SU-DHL-6 (cell line): ENCODE data around the gene PKD1L1.

Experiments used
- H2AFZ ChIP-seq: fragments of 200-600 bp; sonication (generic); 2 replicates; pipeline ENCODE4 v1.6.1; 2014; ENCODE audit warnings: low read depth, mild to moderate bottlenecking, moderate library complexity, mixed read lengths, antibody characterized with exemption, low read length; ENCODE audit not compliant: severe bottlenecking
- H3F3A ChIP-seq: fragments of 200-600 bp; shearing (Covaris generic); 2 replicates; pipeline ENCODE4 v1.6.0; 2016; ENCODE audit warnings: antibody characterized with exemption, mild to moderate bottlenecking; ENCODE audit not compliant: insufficient read depth
- H3K27ac ChIP-seq: fragments of 200-600 bp; sonication (generic); 2 replicates; pipeline ENCODE4 v1.5.1; 2016; ENCODE audit warnings: low read depth, mild to moderate bottlenecking, low read length, moderate library complexity, mixed read lengths
- H3K27me3 ChIP-seq: fragments of 200-600 bp; sonication (generic), shearing (Covaris generic); 2 replicates; pipeline ENCODE4 v1.6.0; 2014; ENCODE audit warnings: mild to moderate bottlenecking, low read length
- H3K36me3 ChIP-seq: fragments of 200-600 bp; sonication (generic); 2 replicates; pipeline ENCODE4 v1.6.1; 2014; ENCODE audit warnings: mild to moderate bottlenecking, low read length, mixed read lengths
- H3K4me2 ChIP-seq: fragments of 300-600, 200-600 bp; shearing (Covaris generic), sonication (generic); 2 replicates; pipeline ENCODE4 v1.6.0; 2014; ENCODE audit warnings: low read length, low read depth, mild to moderate bottlenecking; ENCODE audit not compliant: poor library complexity, severe bottlenecking
- H3K4me3 ChIP-seq: fragments of 200-600 bp; sonication (generic); 2 replicates; pipeline ENCODE4 v1.5.1; 2014; ENCODE audit warnings: antibody characterized with exemption, low read length, mild to moderate bottlenecking, mixed read lengths; ENCODE audit not compliant: insufficient read depth, poor library complexity, severe bottlenecking
- H3K79me2 ChIP-seq: fragments of 200-600 bp; sonication (generic); 2 replicates; pipeline ENCODE4 v1.6.1; 2014; ENCODE audit warnings: mild to moderate bottlenecking, low read length, moderate library complexity; ENCODE audit not compliant: insufficient read depth
- H3K9ac ChIP-seq: fragments of 200-600 bp; sonication (generic); 2 replicates; pipeline ENCODE4 v1.7.0; 2014; ENCODE audit warnings: mild to moderate bottlenecking, low read length
- H3K9me2 ChIP-seq: fragments of 200-600 bp; sonication (generic); replicated peaks from 2 replicates; pipeline ENCODE4 v1.6.1; 2014; ENCODE audit warnings: low read length; ENCODE audit not compliant: insufficient read depth
- H3K9me3 ChIP-seq: fragments of 200-600 bp; sonication (generic); 2 replicates; pipeline ENCODE4 v1.6.1; 2014; ENCODE audit warnings: low read length, mixed read lengths; ENCODE audit not compliant: insufficient read depth
- H4K20me1 ChIP-seq: fragments of 200-600 bp; sonication (generic); 2 replicates; pipeline ENCODE4 v1.6.1; 2014; ENCODE audit warnings: low read depth, mild to moderate bottlenecking, antibody characterized with exemption, low read length, moderate library complexity, mixed read lengths
- EZH2phosphoT487 ChIP-seq: fragments of 200-600 bp; sonication (generic), shearing (Covaris generic); conservative IDR thresholded peaks from 2 replicates; pipeline ENCODE4 v1.6.1; 2018; ENCODE audit warnings: mild to moderate bottlenecking, antibody characterized with exemption, low read length, moderate library complexity, mixed read lengths
- TF ChIP-seq, protein P1 (sequence below): fragments of 200-600 bp; sonication (generic); IDR thresholded peaks from one replicate; pipeline ENCODE4 v1.5.1; 2017; ENCODE audit warnings: antibody characterized with exemption, mild to moderate bottlenecking, low read length, moderate library complexity; ENCODE audit not compliant: insufficient read depth, poor library complexity, severe bottlenecking

The PKD1L1 gene

GRCh38 chr7:47748041-47748440, 200.2 kb downstream of the PKD1L1 start:
- Histone ChIP-seq H2AFZ (no peak overlapping the region), H3K27me3 (no peaks in the 10 kb centered on the region), H3K9ac (no peak overlapping the region), H3F3A (peaks cover 4% of the 10 kb centered on the region; the same call in 1 of the 2 replicates), H3K79me2 (no peaks in the 10 kb centered on the region), H3K9me3 (no peaks in the 10 kb centered on the region), H3K4me2 (no peak overlapping the region), H3K36me3 (no peaks in the 10 kb centered on the region), H3K27ac (no peak overlapping the region), H3K4me3 (no peak overlapping the region), H3K9me2 (no peaks in the 10 kb centered on the region), H4K20me1 (no peaks in the 10 kb centered on the region)
- TF ChIP-seq, protein P1, sequence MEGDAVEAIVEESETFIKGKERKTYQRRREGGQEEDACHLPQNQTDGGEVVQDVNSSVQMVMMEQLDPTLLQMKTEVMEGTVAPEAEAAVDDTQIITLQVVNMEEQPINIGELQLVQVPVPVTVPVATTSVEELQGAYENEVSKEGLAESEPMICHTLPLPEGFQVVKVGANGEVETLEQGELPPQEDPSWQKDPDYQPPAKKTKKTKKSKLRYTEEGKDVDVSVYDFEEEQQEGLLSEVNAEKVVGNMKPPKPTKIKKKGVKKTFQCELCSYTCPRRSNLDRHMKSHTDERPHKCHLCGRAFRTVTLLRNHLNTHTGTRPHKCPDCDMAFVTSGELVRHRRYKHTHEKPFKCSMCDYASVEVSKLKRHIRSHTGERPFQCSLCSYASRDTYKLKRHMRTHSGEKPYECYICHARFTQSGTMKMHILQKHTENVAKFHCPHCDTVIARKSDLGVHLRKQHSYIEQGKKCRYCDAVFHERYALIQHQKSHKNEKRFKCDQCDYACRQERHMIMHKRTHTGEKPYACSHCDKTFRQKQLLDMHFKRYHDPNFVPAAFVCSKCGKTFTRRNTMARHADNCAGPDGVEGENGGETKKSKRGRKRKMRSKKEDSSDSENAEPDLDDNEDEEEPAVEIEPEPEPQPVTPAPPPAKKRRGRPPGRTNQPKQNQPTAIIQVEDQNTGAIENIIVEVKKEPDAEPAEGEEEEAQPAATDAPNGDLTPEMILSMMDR: no peak
- no peak for TF ChIP-seq EZH2phosphoT487

GRCh38 chr7:47747160-47747559, 201.1 kb downstream of the PKD1L1 start:
- no peak overlapping the region for H3K9ac ChIP-seq
- H4K20me1 ChIP-seq: no peaks in the 10 kb centered on the region
- H3K27me3 ChIP-seq: no peaks in the 10 kb centered on the region
- H3K9me3 ChIP-seq: no peaks in the 10 kb centered on the region
- TF ChIP-seq, protein P1: no peak
- TF ChIP-seq EZH2phosphoT487: no peak
- H3F3A ChIP-seq: peaks cover 4% of the 10 kb centered on the region; the same call in 1 of the 2 replicates
- H2AFZ ChIP-seq: no peak overlapping the region
- H3K79me2 ChIP-seq: no peaks in the 10 kb centered on the region
- no peaks in the 10 kb centered on the region for H3K36me3 ChIP-seq
- H3K27ac ChIP-seq: no peak overlapping the region
- no peaks in the 10 kb centered on the region for H3K9me2 ChIP-seq
- H3K4me2 ChIP-seq: no peak overlapping the region
- no peak overlapping the region for H3K4me3 ChIP-seq

DNA sequence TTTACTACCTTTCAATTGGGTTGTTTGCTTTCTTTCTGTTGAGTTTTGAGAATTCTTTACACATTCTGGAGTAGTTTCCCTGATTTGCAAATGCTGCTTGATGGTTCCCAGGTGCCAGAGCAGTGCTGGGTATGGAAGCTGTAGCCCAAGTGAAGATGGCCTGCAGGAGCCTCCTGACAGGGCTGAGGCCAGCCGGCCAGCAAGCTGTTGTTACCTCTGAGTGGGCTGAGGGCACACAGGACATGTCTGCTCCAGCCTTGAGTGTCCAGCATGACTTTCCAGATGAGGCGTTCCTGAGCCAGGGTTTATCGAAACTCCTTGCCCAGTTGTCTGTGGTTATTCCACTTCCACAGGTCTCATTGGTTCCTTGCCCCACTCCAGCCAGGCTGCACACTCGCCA, 201.8 kb downstream of the PKD1L1 start:
- Histone ChIP-seq H2AFZ (no peak overlapping the region), H3K79me2 (no peaks in the 10 kb centered on the region), H3K9me3 (no peaks in the 10 kb centered on the region), H3K9me2 (no peaks in the 10 kb centered on the region), H3K9ac (no peak overlapping the region), H3K27ac (no peak overlapping the region), H3F3A (peaks cover 4% of the 10 kb centered on the region; the same call in 1 of the 2 replicates), H4K20me1 (no peaks in the 10 kb centered on the region), H3K4me3 (no peak overlapping the region), H3K27me3 (no peaks in the 10 kb centered on the region), H3K36me3 (no peaks in the 10 kb centered on the region), H3K4me2 (no peak overlapping the region)
- TF ChIP-seq, protein P1: no peak
- no peak for TF ChIP-seq EZH2phosphoT487

DNA sequence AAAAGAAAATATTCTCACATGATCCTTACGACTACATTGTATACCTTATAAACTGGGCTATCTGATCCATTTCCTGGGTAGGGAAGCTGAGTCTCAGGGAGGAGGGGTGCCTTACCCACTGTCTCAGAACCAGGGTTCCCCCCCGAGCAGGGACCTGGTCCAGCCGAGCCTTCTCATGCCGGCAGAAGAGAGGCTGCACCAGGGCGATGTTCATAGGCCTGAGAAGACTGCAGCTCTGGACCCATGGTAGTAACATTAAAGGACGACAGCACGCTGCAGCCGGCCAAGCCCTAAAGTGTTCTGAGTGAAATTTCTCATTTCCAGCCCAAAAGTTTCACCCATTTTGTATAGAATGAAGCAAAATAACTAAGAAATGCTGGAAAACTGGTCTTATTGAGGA, 203.4 kb downstream of the PKD1L1 start:
- no peak overlapping the region for H3K9ac ChIP-seq
- H3K36me3 ChIP-seq: no peaks in the 10 kb centered on the region
- H3K27ac ChIP-seq: no peak overlapping the region
- no peaks in the 10 kb centered on the region for H3K9me3 ChIP-seq
- H3K27me3 ChIP-seq: no peaks in the 10 kb centered on the region
- no peak overlapping the region for H3K4me2 ChIP-seq
- H2AFZ ChIP-seq: no peak overlapping the region
- no peaks in the 10 kb centered on the region for H3K9me2 ChIP-seq
- TF ChIP-seq, protein P1: no peak
- no peak for TF ChIP-seq EZH2phosphoT487
- H3K4me3 ChIP-seq: no peak overlapping the region
- peaks cover 4% of the 10 kb centered on the region; the same call in 1 of the 2 replicates for H3F3A ChIP-seq
- H4K20me1 ChIP-seq: no peaks in the 10 kb centered on the region
- H3K79me2 ChIP-seq: no peaks in the 10 kb centered on the region
